Epithelial cell of prostate (primary cell): ENCODE results near the gene NCAM1.
"Not testable (repeated sequence)": the region's sequence is repeated elsewhere in the genome, so short reads cannot be mapped to it uniquely, and the experiment has no call there.

Experiments used
- DNase-seq: peaks from one replicate; pipeline ENCODE4 v3.0.0-alpha.2; 2011; ENCODE audit warnings: low read depth, low spot score
- H3K27ac ChIP-seq: fragments of 450-650 bp; 2 replicates; pipeline ENCODE4 v1.5.1; 2017; ENCODE audit warnings: mild to moderate bottlenecking

The NCAM1 gene

GRCh38 chr11:113018913-113019312 lies 57.7 kb downstream of the NCAM1 start:
- H3K27ac ChIP-seq = no peak overlapping the region
- no peak for DNase-seq

- H3K27ac ChIP-seq = no peak overlapping the region
- no peak for DNase-seq
Observed at GRCh38 chr11:113019711-113020110, 58.5 kb downstream of the NCAM1 start.

- DNase-seq = no peak
- no peak overlapping the region for H3K27ac ChIP-seq
Observed at GRCh38 chr11:113021111-113021510, 59.9 kb downstream of the NCAM1 start.

- no peak for DNase-seq
- no peak overlapping the region for H3K27ac ChIP-seq
Observed at GRCh38 chr11:113022262-113022661, 61.0 kb downstream of the NCAM1 start.

- no peak for DNase-seq
- peak overlapping the region; percentile 14 for H3K27ac ChIP-seq
Observed at GRCh38 chr11:113023228-113023627, 62.0 kb downstream of the NCAM1 start.

GRCh38 chr11:113023986-113024385 lies 62.8 kb downstream of the NCAM1 start:
- DNase-seq = no peak
- H3K27ac ChIP-seq = no peak overlapping the region

- H3K27ac ChIP-seq = no peak overlapping the region
- DNase-seq = no peak
Observed at GRCh38 chr11:113026778-113027177, 65.6 kb downstream of the NCAM1 start.

- no peak for DNase-seq
Observed at GRCh38 chr11:113034576-113034975, 73.4 kb downstream of the NCAM1 start.

GRCh38 chr11:113035708-113036107 lies 74.5 kb downstream of the NCAM1 start:
- DNase-seq = no peak
- no peak overlapping the region for H3K27ac ChIP-seq

More at GRCh38 chr11:113034576-113034975, 73.4 kb downstream of the NCAM1 start:
- no peak overlapping the region for H3K27ac ChIP-seq

GRCh38 chr11:113043698-113044097 lies 82.5 kb downstream of the NCAM1 start:
- no peak for DNase-seq
- no peak overlapping the region for H3K27ac ChIP-seq

- no peak for DNase-seq
- no peak overlapping the region for H3K27ac ChIP-seq
Observed at GRCh38 chr11:113045146-113045545, 83.9 kb downstream of the NCAM1 start.

GRCh38 chr11:113046866-113047265 lies 85.6 kb downstream of the NCAM1 start:
- DNase-seq = no peak
- no peak overlapping the region for H3K27ac ChIP-seq

GRCh38 chr11:113048820-113049768 lies 87.9 kb downstream of the NCAM1 start:
- peak; percentile 20 for DNase-seq
- peak overlapping the region; percentile 20 for H3K27ac ChIP-seq

GRCh38 chr11:113053042-113053441 lies 91.8 kb downstream of the NCAM1 start:
- not testable (repeated sequence) for H3K27ac ChIP-seq, DNase-seq

GRCh38 chr11:113057038-113057437 lies 95.8 kb downstream of the NCAM1 start:
- DNase-seq = no peak

GRCh38 chr11:113059548-113059947 lies 98.3 kb downstream of the NCAM1 start:
- H3K27ac ChIP-seq = no peak overlapping the region
- DNase-seq = no peak

More at GRCh38 chr11:113057038-113057437, 95.8 kb downstream of the NCAM1 start:
- no peak overlapping the region for H3K27ac ChIP-seq

GRCh38 chr11:113065330-113065729 lies 104.1 kb downstream of the NCAM1 start:
- DNase-seq = no peak
- H3K27ac ChIP-seq = no peak overlapping the region

GRCh38 chr11:113072237-113072858 lies 111.1 kb downstream of the NCAM1 start:
- H3K27ac ChIP-seq = no peak overlapping the region
- no peak for DNase-seq

- no peak for DNase-seq
- H3K27ac ChIP-seq = no peak overlapping the region
Observed at GRCh38 chr11:113073290-113073953, 112.2 kb downstream of the NCAM1 start.

- H3K27ac ChIP-seq = no peak overlapping the region
- DNase-seq = no peak
Observed at GRCh38 chr11:113075586-113076095, 114.4 kb downstream of the NCAM1 start.

- no peak for DNase-seq
- no peak overlapping the region for H3K27ac ChIP-seq
Observed at GRCh38 chr11:113077379-113077778, 116.2 kb downstream of the NCAM1 start.
